HL-60 (cell line): Measurements from ENCODE around the gene CAV1.

ENCODE experiments used
- CTCF ChIP-seq: IDR thresholded peaks from one replicate; pipeline ENCODE4 v1.5.1; 2011; ENCODE audit warnings: low read length, control low read depth, inconsistent platforms; ENCODE audit not compliant: insufficient read depth
- POLR2AphosphoS5 ChIP-seq: IDR thresholded peaks from 2 replicates; pipeline ENCODE4 v1.6.1; 2012; ENCODE audit warnings: low read depth
- TF ChIP-seq, protein P1 (sequence below): IDR thresholded peaks from 2 replicates; pipeline ENCODE4 v1.6.1; 2012; ENCODE audit warnings: low read depth; ENCODE audit not compliant: insufficient replicate concordance

DNA sequence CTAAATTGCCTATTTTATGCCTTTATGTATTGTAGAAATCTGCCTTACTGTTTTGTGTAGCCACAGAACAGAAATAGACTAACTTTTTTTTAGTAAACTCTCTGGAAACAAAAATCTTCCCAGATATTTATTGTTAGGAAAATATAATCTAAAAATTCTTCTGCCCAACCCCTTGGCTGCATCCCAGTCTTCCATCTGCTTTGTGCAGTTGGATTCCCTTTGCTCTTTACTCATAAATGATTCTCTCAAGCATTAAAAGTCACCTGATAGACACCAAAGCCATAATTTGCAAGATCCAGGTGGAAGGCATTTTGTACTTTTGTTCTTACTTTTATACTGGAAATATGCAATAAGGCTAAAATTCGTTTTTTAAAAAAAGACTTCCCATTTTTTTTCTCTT, 31.4 kb upstream of the CAV1 start:
- TF ChIP-seq CTCF: no peak
- TF ChIP-seq, protein P1, sequence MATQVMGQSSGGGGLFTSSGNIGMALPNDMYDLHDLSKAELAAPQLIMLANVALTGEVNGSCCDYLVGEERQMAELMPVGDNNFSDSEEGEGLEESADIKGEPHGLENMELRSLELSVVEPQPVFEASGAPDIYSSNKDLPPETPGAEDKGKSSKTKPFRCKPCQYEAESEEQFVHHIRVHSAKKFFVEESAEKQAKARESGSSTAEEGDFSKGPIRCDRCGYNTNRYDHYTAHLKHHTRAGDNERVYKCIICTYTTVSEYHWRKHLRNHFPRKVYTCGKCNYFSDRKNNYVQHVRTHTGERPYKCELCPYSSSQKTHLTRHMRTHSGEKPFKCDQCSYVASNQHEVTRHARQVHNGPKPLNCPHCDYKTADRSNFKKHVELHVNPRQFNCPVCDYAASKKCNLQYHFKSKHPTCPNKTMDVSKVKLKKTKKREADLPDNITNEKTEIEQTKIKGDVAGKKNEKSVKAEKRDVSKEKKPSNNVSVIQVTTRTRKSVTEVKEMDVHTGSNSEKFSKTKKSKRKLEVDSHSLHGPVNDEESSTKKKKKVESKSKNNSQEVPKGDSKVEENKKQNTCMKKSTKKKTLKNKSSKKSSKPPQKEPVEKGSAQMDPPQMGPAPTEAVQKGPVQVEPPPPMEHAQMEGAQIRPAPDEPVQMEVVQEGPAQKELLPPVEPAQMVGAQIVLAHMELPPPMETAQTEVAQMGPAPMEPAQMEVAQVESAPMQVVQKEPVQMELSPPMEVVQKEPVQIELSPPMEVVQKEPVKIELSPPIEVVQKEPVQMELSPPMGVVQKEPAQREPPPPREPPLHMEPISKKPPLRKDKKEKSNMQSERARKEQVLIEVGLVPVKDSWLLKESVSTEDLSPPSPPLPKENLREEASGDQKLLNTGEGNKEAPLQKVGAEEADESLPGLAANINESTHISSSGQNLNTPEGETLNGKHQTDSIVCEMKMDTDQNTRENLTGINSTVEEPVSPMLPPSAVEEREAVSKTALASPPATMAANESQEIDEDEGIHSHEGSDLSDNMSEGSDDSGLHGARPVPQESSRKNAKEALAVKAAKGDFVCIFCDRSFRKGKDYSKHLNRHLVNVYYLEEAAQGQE: no peak
- no peak for TF ChIP-seq POLR2AphosphoS5
